H9 (cell line): Measurements from ENCODE around the gene MED15. TPM values are rescaled to one million over a fixed set of nuclear protein-coding genes. Genes with fewer than 3 reads are reported as not detected.
A peak's percentile ranks its signal among the peaks of the same experiment; 100 is the strongest.

ENCODE experiments used
- DNase-seq: peaks from one replicate; pipeline ENCODE4 v3.0.0-alpha.2; 2017
- H2AFZ ChIP-seq: one replicate; pipeline ENCODE4 v1.6.1; 2013; ENCODE audit warnings: mild to moderate bottlenecking, low read length, control low read depth, moderate library complexity
- H2AK5ac ChIP-seq: 2 replicates; pipeline ENCODE4 v1.6.1; 2013; ENCODE audit warnings: low read length, control low read depth, mixed read lengths; ENCODE audit not compliant: insufficient read length
- H2BK120ac ChIP-seq: one replicate; pipeline ENCODE4 v1.6.1; 2013; ENCODE audit warnings: low read depth, mild to moderate bottlenecking, low read length, control low read depth, inconsistent platforms; ENCODE audit not compliant: poor library complexity, severe bottlenecking
- H2BK12ac ChIP-seq: 2 replicates; pipeline ENCODE4 v1.6.1; 2013; ENCODE audit warnings: low read length, control low read depth, mixed read lengths, low read depth; ENCODE audit not compliant: insufficient read length
- H2BK15ac ChIP-seq: 2 replicates; pipeline ENCODE4 v1.6.1; 2013; ENCODE audit warnings: low read depth, low read length, control low read depth
- H2BK20ac ChIP-seq: one replicate; pipeline ENCODE4 v1.6.1; 2013; ENCODE audit warnings: low read depth, mild to moderate bottlenecking, low read length, control low read depth, inconsistent platforms; ENCODE audit not compliant: poor library complexity, severe bottlenecking
- H2BK5ac ChIP-seq: 2 replicates; pipeline ENCODE4 v1.6.1; 2013; ENCODE audit warnings: low read length, control low read depth, mixed read lengths; ENCODE audit not compliant: insufficient read length
- H3K14ac ChIP-seq: 2 replicates; pipeline ENCODE4 v1.6.1; 2013; ENCODE audit warnings: low read length, control low read depth; ENCODE audit not compliant: insufficient read depth
- H3K18ac ChIP-seq: 2 replicates; pipeline ENCODE4 v1.6.1; 2013; ENCODE audit warnings: low read depth, mild to moderate bottlenecking, mixed read lengths, low read length, control low read depth; ENCODE audit not compliant: insufficient read length
- H3K23ac ChIP-seq: 2 replicates; pipeline ENCODE4 v1.6.1; 2013; ENCODE audit warnings: low read length, control low read depth, mixed read lengths, low read depth; ENCODE audit not compliant: insufficient read length
- H3K23me2 ChIP-seq: 2 replicates; pipeline ENCODE4 v1.6.1; 2013; ENCODE audit warnings: low read depth, mild to moderate bottlenecking, mixed read lengths, low read length, control low read depth; ENCODE audit not compliant: insufficient read length, poor library complexity, severe bottlenecking
- H3K27ac ChIP-seq: 2 replicates; pipeline ENCODE4 v1.5.1; 2013; ENCODE audit warnings: low read length, control low read depth, mixed read lengths, low read depth; ENCODE audit not compliant: insufficient read length
- H3K27me3 ChIP-seq: 2 replicates; pipeline ENCODE4 v1.6.1; 2013; ENCODE audit warnings: low read length, control low read depth, inconsistent platforms; ENCODE audit not compliant: insufficient read depth
- H3K4ac ChIP-seq: 2 replicates; pipeline ENCODE4 v1.6.1; 2013; ENCODE audit warnings: low read depth, mild to moderate bottlenecking, control low read depth, inconsistent platforms, low read length, moderate library complexity
- H3K4me1 ChIP-seq: 2 replicates; pipeline ENCODE4 v1.6.1; 2013; ENCODE audit warnings: low read length, control low read depth, inconsistent platforms; ENCODE audit not compliant: insufficient read depth
- H3K4me2 ChIP-seq: 2 replicates; pipeline ENCODE4 v1.6.1; 2013; ENCODE audit warnings: low read length, control low read depth, mixed read lengths; ENCODE audit not compliant: insufficient read length, insufficient read depth
- H3K56ac ChIP-seq: 2 replicates; pipeline ENCODE4 v1.6.1; 2013; ENCODE audit warnings: low read depth, mild to moderate bottlenecking, mixed read lengths, low read length, control low read depth; ENCODE audit not compliant: insufficient read length
- H3K79me1 ChIP-seq: 2 replicates; pipeline ENCODE4 v1.6.1; 2013; ENCODE audit warnings: low read depth, mild to moderate bottlenecking, moderate library complexity, low read length, control low read depth, inconsistent platforms; ENCODE audit not compliant: insufficient read depth, poor library complexity, severe bottlenecking
- H3K79me2 ChIP-seq: 2 replicates; pipeline ENCODE4 v1.6.1; 2013; ENCODE audit warnings: low read length, control low read depth, inconsistent platforms; ENCODE audit not compliant: insufficient read depth
- H3K9ac ChIP-seq: 2 replicates; pipeline ENCODE4 v1.6.1; 2013; ENCODE audit warnings: low read length, control low read depth, mixed read lengths; ENCODE audit not compliant: insufficient read length; ENCODE audit errors: extremely low read depth
- H3K9me3 ChIP-seq: one replicate; pipeline ENCODE4 v1.6.1; 2013; ENCODE audit warnings: low read depth, low read length, inconsistent platforms; ENCODE audit not compliant: control insufficient read depth
- H3T11ph ChIP-seq: one replicate; pipeline ENCODE4 v1.6.1; 2013; ENCODE audit warnings: mild to moderate bottlenecking, low read length, control low read depth, inconsistent platforms
- H4K20me1 ChIP-seq: one replicate; pipeline ENCODE4 v1.6.1; 2013; ENCODE audit not compliant: control insufficient read depth, insufficient read length, insufficient read depth
- H4K5ac ChIP-seq: 2 replicates; pipeline ENCODE4 v1.6.1; 2013; ENCODE audit warnings: low read depth, mild to moderate bottlenecking, mixed read lengths, low read length, control low read depth; ENCODE audit not compliant: insufficient read length
- H4K8ac ChIP-seq: replicated peaks from 2 replicates; pipeline ENCODE4 v1.6.1; 2013; ENCODE audit warnings: low read length, control low read depth, mixed read lengths, low read depth; ENCODE audit not compliant: insufficient read length
- H4K91ac ChIP-seq: 2 replicates; pipeline ENCODE4 v1.6.1; 2013; ENCODE audit warnings: low read depth, mild to moderate bottlenecking, moderate library complexity, mixed read lengths, low read length, control low read depth; ENCODE audit not compliant: insufficient read length
- H3K27ac Mint-ChIP-seq, 3 experiments: 2 replicates in 2 of 3; 3 replicates in 1 of 3; pipeline ENCODE4 v1.8.0; 2020 to 2021; ENCODE audit warnings: mixed read lengths in 3 of 3, mild to moderate bottlenecking in 1 of 3, moderate library complexity in 1 of 3
- H3K27me3 Mint-ChIP-seq: 2 replicates; pipeline ENCODE4 v1.8.0; 2021; ENCODE audit warnings: low read depth, mild to moderate bottlenecking, moderate library complexity, mixed read lengths
- H3K36me3 Mint-ChIP-seq, 3 experiments: 2 replicates in 2 of 3; 3 replicates in 1 of 3; pipeline ENCODE4 v1.8.0; 2020 to 2021; ENCODE audit warnings: low read depth in 3 of 3, mixed read lengths in 3 of 3; ENCODE audit not compliant: insufficient read depth in 1 of 3
- H3K4me1 Mint-ChIP-seq, 2 experiments: 2 replicates each; pipeline ENCODE4 v1.8.0; 2020; ENCODE audit warnings: mixed read lengths in 2 of 2
- H3K4me3 Mint-ChIP-seq, 2 experiments: 2 replicates in 1 of 2; 3 replicates in 1 of 2; pipeline ENCODE4 v1.8.0; 2020 to 2021; ENCODE audit warnings: mild to moderate bottlenecking in 2 of 2, mixed read lengths in 2 of 2, moderate library complexity in 1 of 2
- H3K9me3 Mint-ChIP-seq, 2 experiments: 2 replicates in 1 of 2; 3 replicates in 1 of 2; pipeline ENCODE4 v1.8.0; 2020; ENCODE audit warnings: mild to moderate bottlenecking in 2 of 2, mixed read lengths in 2 of 2, moderate library complexity in 1 of 2
- CTCF ChIP-seq: fragments of 200-600 bp; sonication (generic); conservative IDR thresholded peaks from 3 replicates; pipeline ENCODE4 v1.8.0; 2021; ENCODE audit warnings: antibody characterized with exemption, mild to moderate bottlenecking
- WGBS: extraction: QIAGEN DNeasy Blood & Tissue Kit; methylation state at CpG from one replicate; pipeline ENCODE4 v1.1.7; 2013; ENCODE audit warnings: missing lambda C conversion rate, low lambda C conversion rate, mixed read lengths; ENCODE audit not compliant: insufficient read length; ENCODE audit errors: extremely low coverage; 5-methylcytosine and 5-hydroxymethylcytosine counted together
- total RNA-seq: library from RNA; stranded (reverse); gene quantifications from 2 replicates; pipeline ENCODE4 v1.2.1, GENCODE V29; 2021

Gene MED15
- total RNA-seq, 1 experiment from 2014 or later: 47.4 TPM

- Mint-ChIP-seq H3K9me3 (no peaks in the 10 kb centered on the region; a peak in 1 of 5 replicates), H3K36me3 (peaks cover 0 to 7% (median 5%) of the 10 kb centered on the region in 3 experiments; a peak in 4 of 7 replicates), H3K4me3 (peak overlapping the region; percentile 94), H3K4me1 (peaks cover 41 to 47% of the 10 kb centered on the region in 2 experiments), H3K27me3 (peaks cover 2% of the 10 kb centered on the region), H3K27ac (no peak overlapping the region)
- H2AK5ac ChIP-seq: no peak overlapping the region
- H3K9ac ChIP-seq: peak overlapping the region; percentile 20
- H3K79me1 ChIP-seq: no peaks in the 10 kb centered on the region
- no peak overlapping the region for H3T11ph ChIP-seq
- H4K8ac ChIP-seq: no peak overlapping the region
- no peak overlapping the region for H4K91ac ChIP-seq
- no peak overlapping the region for H3K23ac ChIP-seq
- WGBS: no CpG with 5 or more reads among the region's 10 CpGs
- no peak for TF ChIP-seq CTCF
- H3K9me3 ChIP-seq: no peaks in the 10 kb centered on the region
- no peaks in the 10 kb centered on the region for H3K27me3 ChIP-seq
- peaks cover 8% of the 10 kb centered on the region for H3K23me2 ChIP-seq
- peaks cover 7% of the 10 kb centered on the region; the same call in 1 of the 2 replicates for H3K4me1 ChIP-seq
- H2BK5ac ChIP-seq: no peak overlapping the region
- peak overlapping the region; percentile 89 for H3K4me2 ChIP-seq
- H2BK120ac ChIP-seq: no peak overlapping the region
- H3K79me2 ChIP-seq: peaks cover 21% of the 10 kb centered on the region; the same call in 1 of the 2 replicates
- H3K27ac ChIP-seq: no peak overlapping the region
- no peak overlapping the region for H3K14ac ChIP-seq
- H3K18ac ChIP-seq: no peak overlapping the region
- no peak overlapping the region for H4K5ac ChIP-seq
- no peak overlapping the region for H2BK20ac ChIP-seq
- no peaks in the 10 kb centered on the region for H4K20me1 ChIP-seq
- no peak overlapping the region for H3K56ac ChIP-seq
- H2BK12ac ChIP-seq: no peak overlapping the region
- DNase-seq: no peak
- H3K4ac ChIP-seq: no peak overlapping the region
- no peak overlapping the region for H2BK15ac ChIP-seq
- H2AFZ ChIP-seq: no peak overlapping the region
Observed at GRCh38 chr22:20508815-20509271, 1.4 kb downstream of the MED15 start.
